ENCODE data around the gene TRMT6. TPM values are rescaled to one million over a fixed set of nuclear protein-coding genes. Genes with fewer than 3 reads are reported as not detected.

TRMT6 gene
- total RNA-seq, 1 donor from 2014 or later: 9.7 TPM

GRCh38 chr20:5919626-5920544 is 30.4 kb downstream of the TRMT6 start:
- Mint-ChIP-seq H3K4me3 (ENCODE audit: unreplicated experiment) (no peak overlapping the region), H3K36me3 (ENCODE audit: low read depth) (no peaks in the 10 kb centered on the region), H3K9me3 (ENCODE audit: low read depth) (no peaks in the 10 kb centered on the region), H3K4me1 (ENCODE audit: low read depth) (peaks cover 11% of the 10 kb centered on the region), H3K27me3 (ENCODE audit: low read depth) (peaks cover 15% of the 10 kb centered on the region), H3K27ac (ENCODE audit: unreplicated experiment) (no peak overlapping the region)
- no peak for TF ChIP-seq CTCF (IDR thresholded peaks at IDR 0.05)
- no peak for DNase-seq (ENCODE audit: low spot score)

GRCh38 chr20:5918856-5919625 is 31.3 kb downstream of the TRMT6 start:
- H3K4me1 Mint-ChIP-seq (ENCODE audit: low read depth): peaks cover 11% of the 10 kb centered on the region
- H3K27me3 Mint-ChIP-seq (ENCODE audit: low read depth): peaks cover 20% of the 10 kb centered on the region
- H3K4me3 Mint-ChIP-seq (ENCODE audit: unreplicated experiment): no peak overlapping the region
- H3K27ac Mint-ChIP-seq (ENCODE audit: unreplicated experiment): no peak overlapping the region
- no peak for TF ChIP-seq CTCF (IDR thresholded peaks at IDR 0.05)
- no peaks in the 10 kb centered on the region for H3K36me3 Mint-ChIP-seq (ENCODE audit: low read depth)
- no peaks in the 10 kb centered on the region for H3K9me3 Mint-ChIP-seq (ENCODE audit: low read depth)
- DNase-seq (ENCODE audit: low spot score): no peak

GRCh38 chr20:5914859-5915258 is 35.5 kb downstream of the TRMT6 start:
- H3K4me1 Mint-ChIP-seq (ENCODE audit: low read depth): peaks cover 24% of the 10 kb centered on the region
- no peaks in the 10 kb centered on the region for H3K36me3 Mint-ChIP-seq (ENCODE audit: low read depth)
- H3K27me3 Mint-ChIP-seq (ENCODE audit: low read depth): peaks cover 28% of the 10 kb centered on the region
- no peaks in the 10 kb centered on the region for H3K9me3 Mint-ChIP-seq (ENCODE audit: low read depth)
- no peak for DNase-seq (ENCODE audit: low spot score)
- H3K27ac Mint-ChIP-seq (ENCODE audit: unreplicated experiment): no peak overlapping the region
- H3K4me3 Mint-ChIP-seq (ENCODE audit: unreplicated experiment): no peak overlapping the region
- no peak for TF ChIP-seq CTCF (IDR thresholded peaks at IDR 0.05)

GRCh38 chr20:5913166-5913565 is 37.2 kb downstream of the TRMT6 start:
- TF ChIP-seq CTCF (IDR thresholded peaks at IDR 0.05): no peak
- Mint-ChIP-seq H3K9me3 (ENCODE audit: low read depth) (no peaks in the 10 kb centered on the region), H3K27me3 (ENCODE audit: low read depth) (peaks cover 30% of the 10 kb centered on the region), H3K36me3 (ENCODE audit: low read depth) (no peaks in the 10 kb centered on the region), H3K4me1 (ENCODE audit: low read depth) (peaks cover 13% of the 10 kb centered on the region), H3K27ac (ENCODE audit: unreplicated experiment) (no peak overlapping the region), H3K4me3 (ENCODE audit: unreplicated experiment) (no peak overlapping the region)
- DNase-seq (ENCODE audit: low spot score): no peak

- no peak for TF ChIP-seq CTCF (IDR thresholded peaks at IDR 0.05)
- no peak for DNase-seq (ENCODE audit: low spot score)
- Mint-ChIP-seq H3K27ac (ENCODE audit: unreplicated experiment) (no peak overlapping the region), H3K9me3 (ENCODE audit: low read depth) (no peaks in the 10 kb centered on the region), H3K36me3 (ENCODE audit: low read depth) (no peaks in the 10 kb centered on the region), H3K4me1 (ENCODE audit: low read depth) (peaks cover 13% of the 10 kb centered on the region), H3K4me3 (ENCODE audit: unreplicated experiment) (no peak overlapping the region), H3K27me3 (ENCODE audit: low read depth) (peaks cover 49% of the 10 kb centered on the region)
These were observed 40.1 kb downstream of the TRMT6 start for GRCh38 chr20:5910186-5910585.

Measured in chondrocyte (in vitro differentiated cells).